Type B pancreatic cell (in vitro differentiated cells): ENCODE data around the gene APOA4. TPM values are rescaled to one million over a fixed set of nuclear protein-coding genes. Genes with fewer than 3 reads are reported as not detected.

Experiments
- DNase-seq: peaks from one replicate; pipeline ENCODE4 v3.0.0; 2021; ENCODE audit warnings: mixed read lengths; ENCODE audit not compliant: unreplicated experiment; ENCODE audit errors: extremely low spot score
- H3K27ac Mint-ChIP-seq: 2 replicates; pipeline ENCODE4 v1.8.0; 2021; ENCODE audit warnings: mild to moderate bottlenecking, mixed read lengths
- H3K27me3 Mint-ChIP-seq: 2 replicates; pipeline ENCODE4 v1.8.0; 2021; ENCODE audit warnings: mixed read lengths
- H3K36me3 Mint-ChIP-seq: 2 replicates; pipeline ENCODE4 v1.8.0; 2021; ENCODE audit warnings: mixed read lengths
- H3K4me1 Mint-ChIP-seq: one replicate; pipeline ENCODE4 v1.8.0; 2021; ENCODE audit warnings: mixed read lengths; ENCODE audit not compliant: unreplicated experiment
- H3K4me3 Mint-ChIP-seq: 2 replicates; pipeline ENCODE4 v1.8.0; 2021; ENCODE audit warnings: mild to moderate bottlenecking, mixed read lengths
- H3K9me3 Mint-ChIP-seq: 2 replicates; pipeline ENCODE4 v1.8.0; 2021; ENCODE audit warnings: mixed read lengths
- total RNA-seq: library from RNA; stranded (reverse); gene quantifications from 2 replicates; pipeline ENCODE4 v1.2.1, GENCODE V29; 2021; ENCODE audit warnings: low replicate concordance
- TF ChIP-seq, protein P1 (sequence below): fragments of 200-600 bp; sonication (generic); conservative IDR thresholded peaks from 2 replicates; pipeline ENCODE4 v1.5.0; 2021; ENCODE audit warnings: antibody characterized with exemption, mild to moderate bottlenecking

Gene APOA4
- total RNA-seq, 1 donor from 2014 or later: 21.7 TPM

DNA sequence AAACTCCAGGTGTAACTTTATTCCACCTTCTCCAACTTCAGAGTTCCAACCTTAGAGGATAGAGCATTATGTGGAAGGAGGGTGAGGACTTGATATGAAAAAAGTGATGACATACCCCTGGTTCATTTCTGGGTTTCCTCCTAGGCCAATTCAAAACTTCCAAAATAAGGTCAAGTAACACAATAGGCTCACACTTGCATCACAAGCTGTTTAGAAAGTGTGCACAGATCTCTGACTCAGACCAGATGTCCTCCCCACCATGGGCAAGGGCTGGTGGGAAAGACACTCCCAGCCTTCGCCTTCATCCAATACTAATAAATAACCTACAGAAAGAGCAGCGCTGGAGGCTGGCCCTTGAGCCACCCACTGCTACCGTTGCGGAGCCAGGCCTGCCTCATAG lies 44.5 kb downstream of the APOA4 start:
- DNase-seq: no peak
- Mint-ChIP-seq H3K36me3 (peaks cover 35% of the 10 kb centered on the region), H3K27me3 (no peaks in the 10 kb centered on the region), H3K27ac (no peak overlapping the region), H3K9me3 (no peaks in the 10 kb centered on the region), H3K4me1 (peaks cover 7% of the 10 kb centered on the region), H3K4me3 (no peak overlapping the region)
- TF ChIP-seq, protein P1, sequence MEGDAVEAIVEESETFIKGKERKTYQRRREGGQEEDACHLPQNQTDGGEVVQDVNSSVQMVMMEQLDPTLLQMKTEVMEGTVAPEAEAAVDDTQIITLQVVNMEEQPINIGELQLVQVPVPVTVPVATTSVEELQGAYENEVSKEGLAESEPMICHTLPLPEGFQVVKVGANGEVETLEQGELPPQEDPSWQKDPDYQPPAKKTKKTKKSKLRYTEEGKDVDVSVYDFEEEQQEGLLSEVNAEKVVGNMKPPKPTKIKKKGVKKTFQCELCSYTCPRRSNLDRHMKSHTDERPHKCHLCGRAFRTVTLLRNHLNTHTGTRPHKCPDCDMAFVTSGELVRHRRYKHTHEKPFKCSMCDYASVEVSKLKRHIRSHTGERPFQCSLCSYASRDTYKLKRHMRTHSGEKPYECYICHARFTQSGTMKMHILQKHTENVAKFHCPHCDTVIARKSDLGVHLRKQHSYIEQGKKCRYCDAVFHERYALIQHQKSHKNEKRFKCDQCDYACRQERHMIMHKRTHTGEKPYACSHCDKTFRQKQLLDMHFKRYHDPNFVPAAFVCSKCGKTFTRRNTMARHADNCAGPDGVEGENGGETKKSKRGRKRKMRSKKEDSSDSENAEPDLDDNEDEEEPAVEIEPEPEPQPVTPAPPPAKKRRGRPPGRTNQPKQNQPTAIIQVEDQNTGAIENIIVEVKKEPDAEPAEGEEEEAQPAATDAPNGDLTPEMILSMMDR: no peak

DNA sequence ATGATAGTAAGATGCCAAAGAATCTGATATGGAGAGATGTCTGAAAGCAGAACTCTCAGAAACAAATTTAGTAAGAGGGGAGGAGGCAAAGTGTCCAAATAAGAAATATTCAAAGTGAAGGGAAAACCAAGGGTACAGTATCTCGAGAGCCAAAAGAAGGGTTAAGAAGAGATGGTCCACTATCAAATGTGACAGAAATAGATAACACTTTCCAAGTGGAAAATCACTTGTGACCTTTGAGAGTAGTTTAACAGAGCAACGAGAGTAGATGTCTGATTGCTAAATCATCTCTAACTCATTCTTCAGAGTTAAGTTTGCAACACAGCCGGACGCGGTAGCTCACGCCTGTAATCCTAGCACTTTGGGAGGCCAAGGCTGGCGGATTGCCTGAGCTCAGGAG lies 46.0 kb downstream of the APOA4 start:
- Mint-ChIP-seq H3K27ac (no peak overlapping the region), H3K27me3 (no peaks in the 10 kb centered on the region), H3K4me3 (no peak overlapping the region), H3K4me1 (peaks cover 13% of the 10 kb centered on the region), H3K36me3 (peaks cover 27% of the 10 kb centered on the region), H3K9me3 (no peaks in the 10 kb centered on the region)
- TF ChIP-seq, protein P1: no peak
- no peak for DNase-seq

DNA sequence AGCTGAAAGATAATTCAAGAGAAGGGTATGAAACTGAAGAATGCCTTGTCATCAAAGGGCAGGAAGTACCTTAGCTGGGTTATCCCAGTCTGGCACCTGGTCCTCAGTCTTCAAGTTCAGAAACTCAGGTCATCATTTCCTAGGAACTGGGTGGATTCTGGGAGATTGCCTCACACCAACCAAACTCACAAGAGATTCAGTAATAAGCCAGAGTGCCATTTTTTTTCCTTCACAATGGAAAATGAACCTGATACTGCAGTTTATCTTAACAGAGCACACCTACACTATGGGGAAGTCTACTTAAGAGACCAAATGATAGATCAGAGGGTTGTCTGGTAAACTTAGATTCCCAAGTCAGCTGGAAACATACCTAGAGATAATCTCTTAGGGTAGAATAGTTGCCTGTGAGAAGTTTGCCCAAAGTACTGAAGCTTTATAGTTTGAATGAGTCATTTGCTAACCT lies 46.6 kb downstream of the APOA4 start:
- no peak overlapping the region for H3K27ac Mint-ChIP-seq
- peaks cover 27% of the 10 kb centered on the region for H3K36me3 Mint-ChIP-seq
- TF ChIP-seq, protein P1: no peak
- no peak for DNase-seq
- no peaks in the 10 kb centered on the region for H3K27me3 Mint-ChIP-seq
- H3K4me1 Mint-ChIP-seq: peaks cover 18% of the 10 kb centered on the region
- no peak overlapping the region for H3K4me3 Mint-ChIP-seq
- H3K9me3 Mint-ChIP-seq: no peaks in the 10 kb centered on the region

GRCh38 chr11:116775975-116776374 lies 47.1 kb downstream of the APOA4 start:
- Mint-ChIP-seq H3K36me3 (peaks cover 24% of the 10 kb centered on the region), H3K4me1 (peaks cover 24% of the 10 kb centered on the region), H3K27ac (no peak overlapping the region), H3K9me3 (no peaks in the 10 kb centered on the region), H3K27me3 (no peaks in the 10 kb centered on the region), H3K4me3 (no peak overlapping the region)
- TF ChIP-seq, protein P1: no peak
- DNase-seq: no peak

DNA sequence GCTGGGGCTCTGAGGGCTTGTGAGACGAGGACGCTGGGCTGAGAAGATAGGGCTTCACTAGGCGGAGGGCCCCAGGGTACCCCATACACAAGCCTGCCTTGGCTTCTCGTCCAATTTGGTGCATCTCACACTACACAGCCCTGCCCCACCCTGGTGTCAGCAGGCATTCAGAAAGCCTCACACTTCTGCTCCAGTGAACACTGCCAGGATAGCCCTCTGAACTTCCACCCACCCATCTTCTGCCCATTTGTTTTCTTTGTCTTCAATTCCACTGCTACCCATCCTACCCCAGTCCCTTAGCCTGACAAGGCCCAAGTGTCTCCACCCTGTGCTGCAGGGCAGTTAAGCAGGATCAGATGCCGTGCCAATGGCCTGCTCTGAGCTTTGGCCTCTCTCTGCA lies 48.4 kb downstream of the APOA4 start:
- no peaks in the 10 kb centered on the region for H3K27me3 Mint-ChIP-seq
- no peak for DNase-seq
- H3K27ac Mint-ChIP-seq: peak overlapping the region; percentile 53
- H3K9me3 Mint-ChIP-seq: no peaks in the 10 kb centered on the region
- H3K36me3 Mint-ChIP-seq: peaks cover 25% of the 10 kb centered on the region
- H3K4me1 Mint-ChIP-seq: peaks cover 27% of the 10 kb centered on the region
- H3K4me3 Mint-ChIP-seq: peak overlapping the region; percentile 70
- TF ChIP-seq, protein P1: no peak
